GM12878 (cell line): Measurements from ENCODE around the gene NKD1. TPM values are rescaled to one million over a fixed set of nuclear protein-coding genes. Genes with fewer than 3 reads are reported as not detected.

Experiments
- BRCA1 ChIP-seq: IDR thresholded peaks from 2 replicates; pipeline ENCODE4 v1.6.1; 2011; ENCODE audit warnings: low read depth, low read length, improper control_type of control experiment
- CHD4 ChIP-seq: fragments of 200-600 bp; sonication (generic); IDR thresholded peaks from 2 replicates; pipeline ENCODE4 v1.6.1; 2016; ENCODE audit warnings: mild to moderate bottlenecking
- EED ChIP-seq: sonication (generic); IDR thresholded peaks from 2 replicates; pipeline ENCODE4 v1.6.1; 2016; ENCODE audit warnings: antibody characterized with exemption, low read depth
- ESRRA ChIP-seq: IDR thresholded peaks from 2 replicates; pipeline ENCODE4 v1.6.1; 2012; ENCODE audit warnings: mild to moderate bottlenecking, low read length, improper control_type of control experiment
- FOS ChIP-seq: IDR thresholded peaks from 3 replicates; pipeline ENCODE4 v1.6.1; 2011; ENCODE audit warnings: borderline replicate concordance; ENCODE audit not compliant: insufficient read length; ENCODE audit errors: extremely low read depth
- KDM1A ChIP-seq: fragments of 200-600 bp; sonication (generic); IDR thresholded peaks from 2 replicates; pipeline ENCODE4 v1.6.1; 2016; ENCODE audit warnings: borderline replicate concordance
- PML ChIP-seq: IDR thresholded peaks from 2 replicates; pipeline ENCODE4 v1.6.1; 2012; ENCODE audit warnings: low read length, inconsistent platforms
- POLR2AphosphoS2 ChIP-seq: IDR thresholded peaks from 2 replicates; pipeline ENCODE4 v1.6.1; 2011; ENCODE audit warnings: low read depth, mild to moderate bottlenecking, low read length, improper control_type of control experiment, moderate library complexity
- SP1 ChIP-seq: IDR thresholded peaks from one replicate; pipeline ENCODE4 v1.6.1; 2011; ENCODE audit warnings: low read depth, low read length
- TCF12 ChIP-seq: IDR thresholded peaks from 2 replicates; pipeline ENCODE4 v1.6.1; 2011; ENCODE audit warnings: low read depth, mild to moderate bottlenecking, low read length
- ZBED1 ChIP-seq: IDR thresholded peaks from 2 replicates; pipeline ENCODE4 v1.6.1; 2016; ENCODE audit warnings: borderline replicate concordance
- ZSCAN29 ChIP-seq: fragments of 450-650 bp; IDR thresholded peaks from 2 replicates; pipeline ENCODE4 v1.6.1; 2017; ENCODE audit warnings: mild to moderate bottlenecking, moderate library complexity
- ZZZ3 ChIP-seq: IDR thresholded peaks from 2 replicates; pipeline ENCODE4 v1.6.1; 2011; ENCODE audit warnings: low read depth; ENCODE audit not compliant: control insufficient read depth, insufficient read length
- polyA plus RNA-seq, 11 experiments: library from polyadenylated mRNA; depleted of rRNA in 4 of 11; unstranded in 6 of 11; stranded (reverse) in 5 of 11; fragments of >200 nt; fragmentation: Nextera tagmentation in 4 of 11; fragmentation: Illumina TruSeq in 1 of 11; extraction: Ambion mirVana in 4 of 11; extraction: Trizol in 1 of 11; gene quantifications; 1 replicate in 1 of 11; 2 replicates in 10 of 11; pipeline versions ENCODE4 v1.2.1 to v1.2.3, GENCODE V29; 2011 to 2016; ENCODE audit warnings: inconsistent platforms in 2 of 11, missing spikeins in 2 of 11, low read depth in 1 of 11
- total RNA-seq, 4 experiments: library from RNA; depleted of rRNA in 3 of 4; stranded (reverse); fragments of >200 nt in 3 of 4; fragmentation: Illumina TruSeq in 1 of 4; extraction: Trizol in 1 of 4; gene quantifications; 2 replicates each; pipeline versions ENCODE4 v1.2.1 to v1.2.3, GENCODE V29; 2013 to 2021
- TF ChIP-seq, protein P1 (sequence below): IDR thresholded peaks from 2 replicates; pipeline ENCODE4 v1.6.1; 2011; ENCODE audit warnings: low read depth, low read length, improper control_type of control experiment, borderline replicate concordance
- TF ChIP-seq, protein P2 (sequence below): fragments of 450-650 bp; formaldehyde crosslinking; IDR thresholded peaks from 2 replicates; pipeline ENCODE4 v1.5.0; 2022; ENCODE audit warnings: mild to moderate bottlenecking, missing genetic modification characterization
- TF ChIP-seq, protein P3 (sequence below): IDR thresholded peaks from 2 replicates; pipeline ENCODE4 v1.6.1; 2012; ENCODE audit warnings: low read depth, low read length, improper control_type of control experiment
- TF ChIP-seq, protein P4 (sequence below): fragments of 450-650 bp; IDR thresholded peaks from 2 replicates; pipeline ENCODE4 v1.6.1; 2017; ENCODE audit warnings: mild to moderate bottlenecking, low read depth, inconsistent platforms; ENCODE audit not compliant: poor library complexity, severe bottlenecking
- TF ChIP-seq, protein P5 (sequence below): fragments of 450-650 bp; IDR thresholded peaks from 2 replicates; pipeline ENCODE4 v1.6.1; 2016; ENCODE audit warnings: mild to moderate bottlenecking, moderate library complexity, borderline replicate concordance

The NKD1 gene
- total and polyA plus RNA-seq, 10 of the 15 experiments (the other 5 are each of a cell fraction or from before 2014, with no cell fraction given): under 0.01 to 0.49 (median 0.04) TPM; not detected in 2

DNA sequence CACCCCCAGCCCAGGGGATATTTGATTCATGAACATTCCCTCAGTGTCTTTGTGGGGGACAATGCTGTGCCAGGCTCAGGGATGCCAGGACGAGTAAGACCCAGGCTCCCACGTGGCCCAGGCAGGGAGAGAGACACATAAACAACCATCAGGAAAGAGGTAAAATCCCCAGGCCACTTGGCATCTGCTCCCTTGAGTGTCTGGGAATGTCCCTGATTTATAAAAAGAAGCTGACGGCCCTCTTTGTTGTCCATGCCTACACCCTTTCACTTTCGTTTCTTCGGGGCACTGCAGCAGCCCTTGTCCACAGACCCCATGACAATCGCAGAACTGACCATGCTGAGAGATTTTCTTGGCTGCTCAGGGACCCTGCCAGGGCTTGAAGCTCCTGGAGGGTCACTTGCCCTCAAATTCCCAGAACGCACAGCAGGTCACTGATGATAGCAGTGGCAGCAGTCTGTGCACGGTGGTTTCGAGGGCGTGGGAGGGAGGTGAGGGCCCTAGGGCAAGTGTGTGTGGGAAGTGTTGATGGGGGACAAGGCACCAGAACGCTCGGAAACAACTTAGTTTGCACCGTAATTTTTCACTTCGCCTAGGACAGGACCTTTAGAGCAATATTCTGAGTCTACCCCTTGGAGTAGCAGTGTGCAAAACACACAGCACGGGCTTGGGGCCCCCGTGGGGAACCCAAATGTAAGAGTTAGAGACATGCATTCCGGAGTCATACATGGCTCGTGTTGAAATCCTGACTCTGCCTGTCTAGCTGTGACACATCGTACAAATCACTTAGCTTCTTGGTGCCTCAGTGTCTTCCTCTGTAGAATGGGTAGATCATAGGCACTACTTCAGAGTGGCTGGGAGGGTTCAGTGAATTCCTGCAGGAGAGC is 149.9 kb downstream of the NKD1 start (continued):
- TF ChIP-seq, protein P1, sequence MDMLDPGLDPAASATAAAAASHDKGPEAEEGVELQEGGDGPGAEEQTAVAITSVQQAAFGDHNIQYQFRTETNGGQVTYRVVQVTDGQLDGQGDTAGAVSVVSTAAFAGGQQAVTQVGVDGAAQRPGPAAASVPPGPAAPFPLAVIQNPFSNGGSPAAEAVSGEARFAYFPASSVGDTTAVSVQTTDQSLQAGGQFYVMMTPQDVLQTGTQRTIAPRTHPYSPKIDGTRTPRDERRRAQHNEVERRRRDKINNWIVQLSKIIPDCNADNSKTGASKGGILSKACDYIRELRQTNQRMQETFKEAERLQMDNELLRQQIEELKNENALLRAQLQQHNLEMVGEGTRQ: peak; percentile 39
- TF ChIP-seq ZBED1: peak; percentile 61; the same call in 1 of the 2 replicates
- TF ChIP-seq, protein P2, sequence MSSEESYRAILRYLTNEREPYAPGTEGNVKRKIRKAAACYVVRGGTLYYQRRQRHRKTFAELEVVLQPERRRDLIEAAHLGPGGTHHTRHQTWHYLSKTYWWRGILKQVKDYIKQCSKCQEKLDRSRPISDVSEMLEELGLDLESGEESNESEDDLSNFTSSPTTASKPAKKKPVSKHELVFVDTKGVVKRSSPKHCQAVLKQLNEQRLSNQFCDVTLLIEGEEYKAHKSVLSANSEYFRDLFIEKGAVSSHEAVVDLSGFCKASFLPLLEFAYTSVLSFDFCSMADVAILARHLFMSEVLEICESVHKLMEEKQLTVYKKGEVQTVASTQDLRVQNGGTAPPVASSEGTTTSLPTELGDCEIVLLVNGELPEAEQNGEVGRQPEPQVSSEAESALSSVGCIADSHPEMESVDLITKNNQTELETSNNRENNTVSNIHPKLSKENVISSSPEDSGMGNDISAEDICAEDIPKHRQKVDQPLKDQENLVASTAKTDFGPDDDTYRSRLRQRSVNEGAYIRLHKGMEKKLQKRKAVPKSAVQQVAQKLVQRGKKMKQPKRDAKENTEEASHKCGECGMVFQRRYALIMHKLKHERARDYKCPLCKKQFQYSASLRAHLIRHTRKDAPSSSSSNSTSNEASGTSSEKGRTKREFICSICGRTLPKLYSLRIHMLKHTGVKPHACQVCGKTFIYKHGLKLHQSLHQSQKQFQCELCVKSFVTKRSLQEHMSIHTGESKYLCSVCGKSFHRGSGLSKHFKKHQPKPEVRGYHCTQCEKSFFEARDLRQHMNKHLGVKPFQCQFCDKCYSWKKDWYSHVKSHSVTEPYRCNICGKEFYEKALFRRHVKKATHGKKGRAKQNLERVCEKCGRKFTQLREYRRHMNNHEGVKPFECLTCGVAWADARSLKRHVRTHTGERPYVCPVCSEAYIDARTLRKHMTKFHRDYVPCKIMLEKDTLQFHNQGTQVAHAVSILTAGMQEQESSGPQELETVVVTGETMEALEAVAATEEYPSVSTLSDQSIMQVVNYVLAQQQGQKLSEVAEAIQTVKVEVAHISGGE (CRISPR knock-in tag): no peak
- no peak for TF ChIP-seq KDM1A
- TF ChIP-seq, protein P3, sequence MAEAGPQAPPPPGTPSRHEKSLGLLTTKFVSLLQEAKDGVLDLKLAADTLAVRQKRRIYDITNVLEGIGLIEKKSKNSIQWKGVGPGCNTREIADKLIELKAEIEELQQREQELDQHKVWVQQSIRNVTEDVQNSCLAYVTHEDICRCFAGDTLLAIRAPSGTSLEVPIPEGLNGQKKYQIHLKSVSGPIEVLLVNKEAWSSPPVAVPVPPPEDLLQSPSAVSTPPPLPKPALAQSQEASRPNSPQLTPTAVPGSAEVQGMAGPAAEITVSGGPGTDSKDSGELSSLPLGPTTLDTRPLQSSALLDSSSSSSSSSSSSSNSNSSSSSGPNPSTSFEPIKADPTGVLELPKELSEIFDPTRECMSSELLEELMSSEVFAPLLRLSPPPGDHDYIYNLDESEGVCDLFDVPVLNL: no peak
- no peak for TF ChIP-seq ZZZ3
- TF ChIP-seq EED: peak; percentile 83
- TF ChIP-seq, protein P4, sequence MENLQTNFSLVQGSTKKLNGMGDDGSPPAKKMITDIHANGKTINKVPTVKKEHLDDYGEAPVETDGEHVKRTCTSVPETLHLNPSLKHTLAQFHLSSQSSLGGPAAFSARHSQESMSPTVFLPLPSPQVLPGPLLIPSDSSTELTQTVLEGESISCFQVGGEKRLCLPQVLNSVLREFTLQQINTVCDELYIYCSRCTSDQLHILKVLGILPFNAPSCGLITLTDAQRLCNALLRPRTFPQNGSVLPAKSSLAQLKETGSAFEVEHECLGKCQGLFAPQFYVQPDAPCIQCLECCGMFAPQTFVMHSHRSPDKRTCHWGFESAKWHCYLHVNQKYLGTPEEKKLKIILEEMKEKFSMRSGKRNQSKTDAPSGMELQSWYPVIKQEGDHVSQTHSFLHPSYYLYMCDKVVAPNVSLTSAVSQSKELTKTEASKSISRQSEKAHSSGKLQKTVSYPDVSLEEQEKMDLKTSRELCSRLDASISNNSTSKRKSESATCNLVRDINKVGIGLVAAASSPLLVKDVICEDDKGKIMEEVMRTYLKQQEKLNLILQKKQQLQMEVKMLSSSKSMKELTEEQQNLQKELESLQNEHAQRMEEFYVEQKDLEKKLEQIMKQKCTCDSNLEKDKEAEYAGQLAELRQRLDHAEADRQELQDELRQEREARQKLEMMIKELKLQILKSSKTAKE: peak; percentile 80
- no peak for TF ChIP-seq SP1
- no peak; the same call in 1 of the 2 replicates for TF ChIP-seq POLR2AphosphoS2
- TF ChIP-seq TCF12: no peak
- no peak for TF ChIP-seq FOS
- TF ChIP-seq ZSCAN29: no peak
- no peak for TF ChIP-seq BRCA1
- TF ChIP-seq, protein P5, sequence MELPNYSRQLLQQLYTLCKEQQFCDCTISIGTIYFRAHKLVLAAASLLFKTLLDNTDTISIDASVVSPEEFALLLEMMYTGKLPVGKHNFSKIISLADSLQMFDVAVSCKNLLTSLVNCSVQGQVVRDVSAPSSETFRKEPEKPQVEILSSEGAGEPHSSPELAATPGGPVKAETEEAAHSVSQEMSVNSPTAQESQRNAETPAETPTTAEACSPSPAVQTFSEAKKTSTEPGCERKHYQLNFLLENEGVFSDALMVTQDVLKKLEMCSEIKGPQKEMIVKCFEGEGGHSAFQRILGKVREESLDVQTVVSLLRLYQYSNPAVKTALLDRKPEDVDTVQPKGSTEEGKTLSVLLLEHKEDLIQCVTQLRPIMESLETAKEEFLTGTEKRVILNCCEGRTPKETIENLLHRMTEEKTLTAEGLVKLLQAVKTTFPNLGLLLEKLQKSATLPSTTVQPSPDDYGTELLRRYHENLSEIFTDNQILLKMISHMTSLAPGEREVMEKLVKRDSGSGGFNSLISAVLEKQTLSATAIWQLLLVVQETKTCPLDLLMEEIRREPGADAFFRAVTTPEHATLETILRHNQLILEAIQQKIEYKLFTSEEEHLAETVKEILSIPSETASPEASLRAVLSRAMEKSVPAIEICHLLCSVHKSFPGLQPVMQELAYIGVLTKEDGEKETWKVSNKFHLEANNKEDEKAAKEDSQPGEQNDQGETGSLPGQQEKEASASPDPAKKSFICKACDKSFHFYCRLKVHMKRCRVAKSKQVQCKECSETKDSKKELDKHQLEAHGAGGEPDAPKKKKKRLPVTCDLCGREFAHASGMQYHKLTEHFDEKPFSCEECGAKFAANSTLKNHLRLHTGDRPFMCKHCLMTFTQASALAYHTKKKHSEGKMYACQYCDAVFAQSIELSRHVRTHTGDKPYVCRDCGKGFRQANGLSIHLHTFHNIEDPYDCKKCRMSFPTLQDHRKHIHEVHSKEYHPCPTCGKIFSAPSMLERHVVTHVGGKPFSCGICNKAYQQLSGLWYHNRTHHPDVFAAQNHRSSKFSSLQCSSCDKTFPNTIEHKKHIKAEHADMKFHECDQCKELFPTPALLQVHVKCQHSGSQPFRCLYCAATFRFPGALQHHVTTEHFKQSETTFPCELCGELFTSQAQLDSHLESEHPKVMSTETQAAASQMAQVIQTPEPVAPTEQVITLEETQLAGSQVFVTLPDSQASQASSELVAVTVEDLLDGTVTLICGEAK: no peak
- TF ChIP-seq CHD4: no peak
- no peak for TF ChIP-seq ESRRA
- TF ChIP-seq PML: peak; percentile 49; the same call in 1 of the 2 replicates
